ENCODE data around the gene EAF1. TPM values are rescaled to one million over a fixed set of nuclear protein-coding genes. Genes with fewer than 3 reads are reported as not detected.

The EAF1 gene
- total and polyA plus RNA-seq, 2 donors (not counting 1 experiment from before 2014, with no cell fraction given) = 11.1 to 22.6 TPM

DNA sequence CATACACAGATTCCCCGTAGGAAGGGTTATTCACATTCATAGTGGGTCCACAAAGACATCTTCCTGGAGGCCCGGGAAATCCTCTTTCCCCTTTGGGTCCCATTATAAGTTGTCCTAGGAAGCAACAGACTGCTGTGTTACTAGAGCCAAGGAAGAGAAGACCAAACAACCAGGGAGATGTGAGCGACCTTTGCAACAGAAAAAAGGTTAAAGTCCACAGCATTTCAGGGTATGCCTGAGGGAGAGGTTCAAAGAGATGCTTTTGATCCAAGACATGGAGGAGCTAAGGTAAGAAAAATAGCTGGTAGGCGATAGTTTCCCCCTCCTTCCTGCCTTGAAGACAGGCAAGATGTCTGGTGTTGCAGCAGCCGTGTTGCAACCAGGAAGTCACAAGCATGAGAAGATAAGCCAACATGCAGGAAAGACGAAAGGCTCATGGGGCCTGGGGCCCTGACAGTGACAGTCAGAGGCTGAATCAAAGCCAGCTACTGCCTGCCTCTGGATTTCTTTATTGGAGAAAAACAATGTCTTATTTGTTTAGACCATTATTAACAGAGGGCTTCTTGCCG, 30.9 kb downstream of the EAF1 start:
- Histone ChIP-seq H3K27ac (ENCODE audit: insufficient read depth, low read length) (no peak overlapping the region), H2AFZ (ENCODE audit: low read length) (no peak overlapping the region), H3K9me3 (ENCODE audit: control insufficient read depth, insufficient read depth, low read depth, low read length) (no peaks in the 10 kb centered on the region), H3K4me3 (replicated peaks in 1 of 4; ENCODE audit: control extremely low read depth in 1 of 4, insufficient read depth in 1 of 4, low read depth in 3 of 4, low read length in 4 of 4) (no peak overlapping the region), H3K9ac (ENCODE audit: insufficient read depth, low read length) (no peak overlapping the region), H3K4me1 (ENCODE audit: control insufficient read depth, extremely low read depth, insufficient read depth, low read length) (no peaks in the 10 kb centered on the region), H4K20me1 (ENCODE audit: control insufficient read depth, extremely low read depth, insufficient read depth, low read length) (no peaks in the 10 kb centered on the region), H3K36me3 (ENCODE audit: control insufficient read depth, insufficient read depth, low read length) (no peaks in the 10 kb centered on the region), H3K79me2 (ENCODE audit: control insufficient read depth, insufficient read depth, low read length) (no peaks in the 10 kb centered on the region), H3K27me3 (ENCODE audit: control insufficient read depth, insufficient read depth, low read length) (no peaks in the 10 kb centered on the region), H3K4me2 (ENCODE audit: extremely low read depth, insufficient read depth, low read length) (no peak overlapping the region)
- DNase-seq (ENCODE audit: low read depth in 2 of 2) = no peak
- TF ChIP-seq, protein P1, sequence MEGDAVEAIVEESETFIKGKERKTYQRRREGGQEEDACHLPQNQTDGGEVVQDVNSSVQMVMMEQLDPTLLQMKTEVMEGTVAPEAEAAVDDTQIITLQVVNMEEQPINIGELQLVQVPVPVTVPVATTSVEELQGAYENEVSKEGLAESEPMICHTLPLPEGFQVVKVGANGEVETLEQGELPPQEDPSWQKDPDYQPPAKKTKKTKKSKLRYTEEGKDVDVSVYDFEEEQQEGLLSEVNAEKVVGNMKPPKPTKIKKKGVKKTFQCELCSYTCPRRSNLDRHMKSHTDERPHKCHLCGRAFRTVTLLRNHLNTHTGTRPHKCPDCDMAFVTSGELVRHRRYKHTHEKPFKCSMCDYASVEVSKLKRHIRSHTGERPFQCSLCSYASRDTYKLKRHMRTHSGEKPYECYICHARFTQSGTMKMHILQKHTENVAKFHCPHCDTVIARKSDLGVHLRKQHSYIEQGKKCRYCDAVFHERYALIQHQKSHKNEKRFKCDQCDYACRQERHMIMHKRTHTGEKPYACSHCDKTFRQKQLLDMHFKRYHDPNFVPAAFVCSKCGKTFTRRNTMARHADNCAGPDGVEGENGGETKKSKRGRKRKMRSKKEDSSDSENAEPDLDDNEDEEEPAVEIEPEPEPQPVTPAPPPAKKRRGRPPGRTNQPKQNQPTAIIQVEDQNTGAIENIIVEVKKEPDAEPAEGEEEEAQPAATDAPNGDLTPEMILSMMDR (conservative IDR thresholded peaks at IDR 0.05 in 1 of 2, IDR thresholded peaks at IDR 0.05 in 1 of 2; ENCODE audit: low read depth in 1 of 2, low read length in 2 of 2) = no peak
- no peak for TF ChIP-seq EZH2 (IDR thresholded peaks at IDR 0.05; ENCODE audit: low read length, missing control alignments)

GRCh38 chr3:15460891-15461531, 33.6 kb downstream of the EAF1 start:
- no peak overlapping the region for H3K4me2 ChIP-seq (ENCODE audit: extremely low read depth, insufficient read depth, low read length)
- no peak overlapping the region for H3K9ac ChIP-seq (ENCODE audit: insufficient read depth, low read length)
- no peaks in the 10 kb centered on the region for H3K79me2 ChIP-seq (ENCODE audit: control insufficient read depth, insufficient read depth, low read length)
- no peaks in the 10 kb centered on the region for H3K27me3 ChIP-seq (ENCODE audit: control insufficient read depth, insufficient read depth, low read length)
- no peaks in the 10 kb centered on the region for H4K20me1 ChIP-seq (ENCODE audit: control insufficient read depth, extremely low read depth, insufficient read depth, low read length)
- no peak for DNase-seq (ENCODE audit: low read depth in 2 of 2)
- no peak overlapping the region for H3K27ac ChIP-seq (ENCODE audit: insufficient read depth, low read length)
- no peaks in the 10 kb centered on the region for H3K36me3 ChIP-seq (ENCODE audit: control insufficient read depth, insufficient read depth, low read length)
- no peaks in the 10 kb centered on the region for H3K4me1 ChIP-seq (ENCODE audit: control insufficient read depth, extremely low read depth, insufficient read depth, low read length)
- H2AFZ ChIP-seq (ENCODE audit: low read length) = no peak overlapping the region
- no peaks in the 10 kb centered on the region for H3K9me3 ChIP-seq (ENCODE audit: control insufficient read depth, insufficient read depth, low read depth, low read length)
- H3K4me3 ChIP-seq (replicated peaks in 1 of 4; ENCODE audit: control extremely low read depth in 1 of 4, insufficient read depth in 1 of 4, low read depth in 3 of 4, low read length in 4 of 4) = no peak overlapping the region
- TF ChIP-seq EZH2 (IDR thresholded peaks at IDR 0.05; ENCODE audit: low read length, missing control alignments) = no peak
- TF ChIP-seq, protein P1 (conservative IDR thresholded peaks at IDR 0.05 in 1 of 2, IDR thresholded peaks at IDR 0.05 in 1 of 2; ENCODE audit: low read depth in 1 of 2, low read length in 2 of 2) = no peak

DNA sequence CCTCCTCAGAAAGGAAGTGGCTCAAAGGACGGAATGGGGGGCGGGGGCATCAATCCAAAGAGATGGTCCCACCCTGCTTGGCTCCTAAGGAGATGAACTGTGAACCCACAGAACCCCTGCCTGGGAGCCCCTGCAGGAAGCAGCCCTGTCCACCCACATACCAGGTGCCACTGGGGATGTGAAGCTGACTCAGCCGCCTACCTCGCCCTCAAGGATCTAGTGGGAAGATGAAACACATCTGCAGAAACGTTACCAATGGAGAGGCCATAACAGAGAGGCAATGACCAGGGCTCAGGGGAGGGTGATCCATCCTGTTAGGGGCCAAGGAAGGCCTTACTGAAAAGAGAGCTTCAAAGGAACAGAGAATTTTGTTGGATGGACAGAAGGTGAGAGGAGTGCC, 35.1 kb downstream of the EAF1 start:
- Histone ChIP-seq H3K4me3 (replicated peaks in 1 of 4; ENCODE audit: control extremely low read depth in 1 of 4, insufficient read depth in 1 of 4, low read depth in 3 of 4, low read length in 4 of 4) (no peak overlapping the region), H3K27me3 (ENCODE audit: control insufficient read depth, insufficient read depth, low read length) (no peaks in the 10 kb centered on the region), H3K79me2 (ENCODE audit: control insufficient read depth, insufficient read depth, low read length) (no peaks in the 10 kb centered on the region), H3K9me3 (ENCODE audit: control insufficient read depth, insufficient read depth, low read depth, low read length) (no peaks in the 10 kb centered on the region), H3K27ac (ENCODE audit: insufficient read depth, low read length) (no peak overlapping the region), H3K36me3 (ENCODE audit: control insufficient read depth, insufficient read depth, low read length) (no peaks in the 10 kb centered on the region), H2AFZ (ENCODE audit: low read length) (no peak overlapping the region), H4K20me1 (ENCODE audit: control insufficient read depth, extremely low read depth, insufficient read depth, low read length) (no peaks in the 10 kb centered on the region), H3K4me2 (ENCODE audit: extremely low read depth, insufficient read depth, low read length) (no peak overlapping the region), H3K9ac (ENCODE audit: insufficient read depth, low read length) (no peak overlapping the region), H3K4me1 (ENCODE audit: control insufficient read depth, extremely low read depth, insufficient read depth, low read length) (no peaks in the 10 kb centered on the region)
- no peak for TF ChIP-seq EZH2 (IDR thresholded peaks at IDR 0.05; ENCODE audit: low read length, missing control alignments)
- TF ChIP-seq, protein P1 (conservative IDR thresholded peaks at IDR 0.05 in 1 of 2, IDR thresholded peaks at IDR 0.05 in 1 of 2; ENCODE audit: low read depth in 1 of 2, low read length in 2 of 2) = no peak
- DNase-seq (ENCODE audit: low read depth in 2 of 2) = no peak
